GM12892 (cell line): Measurements from ENCODE around the gene LSM3.

Experiments
- DNase-seq: peaks from one replicate; pipeline ENCODE4 v3.0.0; 2011; ENCODE audit not compliant: insufficient read length
- FAIRE-seq: peaks from 2 replicates; lab custom pipeline; 2011; peaks lifted over from hg19 to GRCh38; lab: Jason Lieb, UNC
- POLR2A ChIP-seq: IDR thresholded peaks from 2 replicates; pipeline ENCODE4 v1.6.1; 2011; ENCODE audit warnings: low read depth, low read length, control low read depth
- POLR2AphosphoS5 ChIP-seq: IDR thresholded peaks from 2 replicates; pipeline ENCODE4 v1.6.1; 2011; ENCODE audit warnings: low read depth, low read length, control low read depth
- TAF1 ChIP-seq: IDR thresholded peaks from 2 replicates; pipeline ENCODE4 v1.6.1; 2011; ENCODE audit warnings: low read depth, mild to moderate bottlenecking, control low read depth, low read length, borderline replicate concordance

Gene LSM3

GRCh38 chr3:14204515-14205284 lies 26.1 kb downstream of the LSM3 start:
- FAIRE-seq (no peak), DNase-seq (no peak)
- TF ChIP-seq POLR2AphosphoS5 (no peak), POLR2A (no peak), TAF1 (no peak)

DNA sequence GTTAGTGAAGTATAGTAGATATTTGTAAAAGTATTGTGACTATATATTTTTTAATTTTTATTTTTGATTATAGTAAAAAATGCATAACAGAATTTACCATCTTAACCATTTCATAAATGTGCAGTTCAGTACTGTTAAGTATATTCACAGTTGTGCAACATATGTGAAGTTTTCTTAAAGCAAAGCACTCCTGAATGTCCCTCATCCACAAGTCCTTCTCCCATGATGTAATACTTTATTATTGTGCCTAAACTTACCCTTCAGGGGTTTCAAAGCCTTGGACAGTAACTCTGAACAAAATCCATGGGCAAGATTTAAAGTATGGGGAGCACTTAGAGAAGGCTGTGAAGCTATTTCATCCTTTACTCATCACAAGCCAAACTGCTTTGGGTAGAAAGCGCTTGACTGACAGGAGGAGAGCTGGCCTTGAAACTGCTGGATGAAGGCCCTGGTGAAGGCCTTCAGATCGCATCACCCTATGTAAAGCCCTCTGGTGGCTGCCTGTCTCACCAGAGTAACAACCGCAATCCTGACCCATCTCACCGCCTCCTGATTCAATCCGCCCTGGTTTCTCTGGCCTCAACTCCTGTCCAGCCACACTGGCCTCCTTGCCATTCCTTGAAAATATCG lies 28.0 kb downstream of the LSM3 start:
- FAIRE-seq: no peak
- DNase-seq: no peak
- TF ChIP-seq POLR2AphosphoS5 (no peak), POLR2A (no peak), TAF1 (no peak)

DNA sequence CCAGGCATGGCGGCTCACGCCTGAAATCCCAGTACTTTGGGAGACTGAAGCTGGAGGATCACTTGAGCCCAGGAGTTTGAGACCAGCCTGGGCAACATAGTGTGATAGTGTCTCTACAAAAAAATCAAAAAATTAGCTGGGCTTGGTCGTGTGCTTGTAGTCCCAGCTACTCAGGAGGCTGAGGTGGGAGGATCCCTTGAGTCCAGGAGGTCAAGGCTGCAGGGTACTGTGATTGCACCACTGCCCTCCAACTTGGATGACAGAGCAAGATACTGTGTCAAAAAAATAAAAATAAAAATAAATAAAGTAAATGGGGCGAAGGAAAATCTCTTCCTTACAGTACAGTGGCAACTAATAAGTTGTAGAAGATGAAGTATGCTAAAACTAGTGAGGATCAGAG lies 29.6 kb downstream of the LSM3 start:
- TF ChIP-seq POLR2AphosphoS5: no peak
- no peak for TF ChIP-seq TAF1
- no peak for TF ChIP-seq POLR2A

DNA sequence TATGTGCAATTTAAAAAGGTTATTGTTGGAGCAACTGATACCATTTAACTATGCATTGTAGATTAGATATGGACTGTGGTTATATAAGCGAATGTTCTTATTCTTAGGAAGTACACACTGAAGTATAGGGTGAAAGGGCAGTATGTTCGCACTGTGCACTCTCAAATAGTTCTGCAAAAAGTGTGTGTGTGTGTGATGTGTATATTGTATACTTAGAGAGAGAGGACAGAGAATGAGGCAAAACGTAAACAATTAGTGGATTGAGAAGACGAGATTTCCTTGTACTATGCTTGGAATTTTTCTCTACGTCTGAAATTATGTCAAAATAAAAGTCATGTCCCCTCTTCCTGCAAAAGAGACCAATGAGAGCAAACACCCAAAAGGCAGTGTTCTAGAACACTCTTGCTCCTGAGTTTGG lies 30.4 kb downstream of the LSM3 start:
- no peak for FAIRE-seq
- TF ChIP-seq TAF1: no peak
- TF ChIP-seq POLR2AphosphoS5: no peak
- TF ChIP-seq POLR2A: no peak
- DNase-seq: no peak

More for the DNA sequence above, 29.6 kb downstream of the LSM3 start:
- no peak for FAIRE-seq
- no peak for DNase-seq

DNA sequence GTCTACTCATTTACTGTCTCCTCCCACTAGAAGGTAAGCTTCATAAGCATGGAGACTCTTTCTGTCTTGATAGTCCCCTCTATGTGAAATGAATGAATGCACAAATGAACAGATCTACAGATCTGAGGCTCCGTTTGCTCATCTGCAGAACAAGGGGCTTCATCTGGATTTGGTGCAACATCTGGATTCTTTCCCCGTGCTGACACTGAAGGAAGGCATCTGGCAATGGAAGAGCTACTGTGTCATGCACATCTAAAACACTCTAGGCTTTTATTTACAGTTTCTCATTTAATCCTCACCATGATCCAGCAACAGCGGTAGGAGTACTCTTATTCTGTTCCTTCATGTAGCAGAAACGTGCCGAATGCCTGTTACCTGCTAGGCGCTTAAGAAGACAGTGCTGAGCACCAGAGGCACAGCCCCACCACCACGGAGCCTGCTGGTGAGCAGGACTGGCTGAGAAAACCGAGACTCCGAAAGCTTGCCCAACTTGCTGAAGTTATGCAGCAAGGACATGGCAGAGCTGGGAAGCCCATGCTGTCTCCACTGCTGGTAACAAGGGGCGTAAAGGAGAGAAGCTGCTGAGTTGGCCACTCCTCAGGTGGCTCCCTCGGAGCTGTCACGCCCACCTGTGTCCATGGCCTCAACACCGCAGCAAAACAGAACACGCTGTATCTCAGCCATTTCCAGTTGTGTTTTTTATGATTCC lies 31.1 kb downstream of the LSM3 start:
- DNase-seq: no peak
- FAIRE-seq: no peak
- TF ChIP-seq POLR2AphosphoS5 (no peak), TAF1 (no peak), POLR2A (no peak)

GRCh38 chr3:14210290-14210688 lies 31.7 kb downstream of the LSM3 start:
- no peak for TF ChIP-seq POLR2A
- TF ChIP-seq TAF1: no peak
- no peak for TF ChIP-seq POLR2AphosphoS5
- DNase-seq (no peak), FAIRE-seq (no peak)

- no peak for DNase-seq
- no peak for FAIRE-seq
- TF ChIP-seq POLR2AphosphoS5 (no peak), POLR2A (no peak), TAF1 (no peak)
Observed at GRCh38 chr3:14210843-14211594, 32.4 kb downstream of the LSM3 start.

GRCh38 chr3:14211621-14212020 lies 33.0 kb downstream of the LSM3 start:
- TF ChIP-seq TAF1 (no peak), POLR2AphosphoS5 (no peak), POLR2A (no peak)
- no peak for FAIRE-seq
- DNase-seq: no peak

DNA sequence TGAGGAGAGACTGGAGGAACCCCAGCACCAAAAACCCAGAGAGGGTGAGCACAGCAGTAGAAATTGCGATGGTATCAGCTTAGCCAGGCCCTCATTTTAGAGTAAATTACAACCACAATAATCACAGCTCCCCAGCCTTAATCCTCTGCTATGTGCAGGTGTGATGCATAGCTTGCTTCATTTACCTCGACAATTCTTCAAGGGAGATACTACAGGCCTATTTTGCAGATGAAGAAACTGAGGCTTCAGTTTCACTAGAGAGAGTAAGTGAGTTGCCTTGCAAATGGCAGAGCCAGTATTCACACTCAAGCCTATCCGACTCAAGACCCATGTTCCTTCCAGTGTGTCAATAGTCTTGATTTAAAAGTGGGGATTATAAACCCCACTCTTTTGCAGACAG lies 33.4 kb downstream of the LSM3 start:
- FAIRE-seq (no peak), DNase-seq (no peak)
- no peak for TF ChIP-seq TAF1
- TF ChIP-seq POLR2A: no peak
- TF ChIP-seq POLR2AphosphoS5: no peak

GRCh38 chr3:14213066-14213774 lies 34.6 kb downstream of the LSM3 start:
- DNase-seq (no peak), FAIRE-seq (no peak)
- no peak for TF ChIP-seq POLR2AphosphoS5
- no peak for TF ChIP-seq POLR2A
- TF ChIP-seq TAF1: no peak
